ENCODE results near the gene MDGA2. TPM values are rescaled to one million over a fixed set of nuclear protein-coding genes. Genes with fewer than 3 reads are reported as not detected.

MDGA2 gene
- total and polyA plus RNA-seq, 2 of the 4 experiments (the other 2 are of a cell fraction): 0.02 TPM; not detected in 1

- Histone ChIP-seq H2BK120ac (ENCODE audit: low read depth, low read length) (no peak overlapping the region), H4K5ac (ENCODE audit: low read depth, low read length) (no peak overlapping the region), H3K56ac (ENCODE audit: extremely low read depth, insufficient read depth, low read length) (no peak overlapping the region), H3K27ac (ENCODE audit: insufficient read depth, low read length) (no peak overlapping the region), H3K9ac (ENCODE audit: low read depth, low read length) (no peak overlapping the region), H4K8ac (ENCODE audit: low read depth in 2 of 2, low read length in 2 of 2) (no peak overlapping the region), H4K20me1 (ENCODE audit: insufficient read depth, low read length) (no peaks in the 10 kb centered on the region), H3K36me3 (ENCODE audit: control insufficient read depth, insufficient read depth, low read length) (no peaks in the 10 kb centered on the region), H3K9me3 (ENCODE audit: control insufficient read depth, insufficient read depth, low read length) (no peaks in the 10 kb centered on the region), H3K18ac (ENCODE audit: low read depth, low read length) (no peak overlapping the region), H3K14ac (replicated peaks; ENCODE audit: low read depth, low read length) (no peak overlapping the region), H2BK5ac (ENCODE audit: low read depth, low read length, poor library complexity, severe bottlenecking) (no peak overlapping the region), H3K79me1 (ENCODE audit: low read depth in 1 of 2, low read length in 2 of 2) (no peaks in the 10 kb centered on the region), H2BK20ac (ENCODE audit: low read depth, low read length) (no peak overlapping the region), H3K4me3 (ENCODE audit: insufficient read depth, low read depth, low read length) (no peak overlapping the region), H3K23ac (ENCODE audit: low read depth, low read length) (no peak overlapping the region), H3K27me3 (ENCODE audit: control insufficient read depth, insufficient read depth, low read length) (no peaks in the 10 kb centered on the region), H2AK9ac (replicated peaks; ENCODE audit: low read depth, low read length, poor library complexity) (no peak overlapping the region), H3K4me2 (ENCODE audit: low read depth, low read length) (no peak overlapping the region), H3K9me1 (ENCODE audit: insufficient read depth, low read length) (no peaks in the 10 kb centered on the region), H2AK5ac (ENCODE audit: low read depth, low read length) (no peak overlapping the region), H3K4me1 (ENCODE audit: control insufficient read depth, insufficient read depth, low read length) (no peaks in the 10 kb centered on the region), H4K91ac (ENCODE audit: insufficient read depth, low read depth, low read length) (no peak overlapping the region), H3K4ac (ENCODE audit: low read depth, low read length) (no peak overlapping the region), H2AFZ (replicated peaks; ENCODE audit: low read length, poor library complexity) (no peak overlapping the region), H2BK15ac (ENCODE audit: low read depth, low read length) (no peak overlapping the region)
- intact Hi-C loops (cut with micrococcal nuclease) (no loop called here), in situ Hi-C loops (cut with MboI; ENCODE audit: low sequenced_read_pairs) (no loop called here), dilution Hi-C loops (cut with HindIII; ENCODE audit: low sequenced_read_pairs, unreplicated experiment) (no loop called here)
- TF ChIP-seq ELK1 (IDR thresholded peaks at IDR 0.05; ENCODE audit: borderline replicate concordance, low read depth, low read length) (no peak), CTCF (conservative IDR thresholded peaks at IDR 0.05; ENCODE audit: low read depth, low read length) (no peak), CHD1 (IDR thresholded peaks at IDR 0.05; ENCODE audit: low read depth, low read length) (no peak), FOS (IDR thresholded peaks at IDR 0.05; ENCODE audit: low read depth, low read length) (no peak), BHLHE40 (IDR thresholded peaks at IDR 0.05; ENCODE audit: low read depth, low read length) (no peak), POLR2A (IDR thresholded peaks at IDR 0.05; ENCODE audit: low read depth, low read length) (no peak), RCOR1 (IDR thresholded peaks at IDR 0.05; ENCODE audit: insufficient replicate concordance, low read length) (no peak), RFX5 (IDR thresholded peaks at IDR 0.05; ENCODE audit: low read depth, low read length) (no peak), CEBPB (IDR thresholded peaks at IDR 0.05; ENCODE audit: low read depth, low read length) (no peak), RAD21 (IDR thresholded peaks at IDR 0.05; ENCODE audit: low read length) (no peak), NFE2L2 (IDR thresholded peaks at IDR 0.05; ENCODE audit: low read depth, low read length) (no peak), SMC3 (IDR thresholded peaks at IDR 0.05; ENCODE audit: low read depth, low read length) (no peak), MAFK (IDR thresholded peaks at IDR 0.05; ENCODE audit: low read depth, low read length) (no peak), USF2 (IDR thresholded peaks at IDR 0.05; ENCODE audit: low read depth, low read length) (no peak), MXI1 (IDR thresholded peaks at IDR 0.05; ENCODE audit: borderline replicate concordance, low read depth, low read length) (no peak), MAZ (IDR thresholded peaks at IDR 0.05; ENCODE audit: borderline replicate concordance, low read depth, low read length) (no peak)
- DNase-seq: no peak
- no peak for ATAC-seq (ENCODE audit: low read depth)
- no TSS peak for BruUV-seq (replicated peaks)
- ChIA-PET CTCF (no interaction called here), POLR2A (ENCODE audit: unreplicated experiment) (no interaction called here)
- no CpG with 5 or more reads among the region's 2 CpGs for WGBS, 2 experiments (ENCODE audit: extremely low coverage in 2 of 2, insufficient read length in 1 of 2)
Measured at GRCh38 chr14:47427629-47428028, 247.8 kb downstream of the MDGA2 start.

All from IMR-90 (cell line).